ENCODE measurements around the gene NCAPD3. TPM values are rescaled to one million over a fixed set of nuclear protein-coding genes. Genes with fewer than 3 reads are reported as not detected.

Gene NCAPD3
- total RNA-seq, 1 experiment from 2014 or later: 57.0 TPM

- DNase-seq (ENCODE audit: low spot score): no peak
Measured at GRCh38 chr11:134158023-134158422, 65.7 kb downstream of the NCAPD3 start.

GRCh38 chr11:134157451-134157850, 66.3 kb downstream of the NCAPD3 start:
- no peak for DNase-seq (ENCODE audit: low spot score)

- DNase-seq (ENCODE audit: low spot score): no peak
Measured at GRCh38 chr11:134155946-134156865, 67.6 kb downstream of the NCAPD3 start.

GRCh38 chr11:134155456-134155855, 68.3 kb downstream of the NCAPD3 start:
- no peak for DNase-seq (ENCODE audit: low spot score)

- DNase-seq (ENCODE audit: low spot score): no peak
Measured at GRCh38 chr11:134154441-134154840, 69.3 kb downstream of the NCAPD3 start.

GRCh38 chr11:134153147-134153905, 70.4 kb downstream of the NCAPD3 start:
- DNase-seq (ENCODE audit: low spot score): no peak

- no peak for DNase-seq (ENCODE audit: low spot score)
Measured at GRCh38 chr11:134152696-134153095, 71.1 kb downstream of the NCAPD3 start.

- DNase-seq (ENCODE audit: low spot score): no peak
Measured at GRCh38 chr11:134151083-134151747, 72.6 kb downstream of the NCAPD3 start.

GRCh38 chr11:134150195-134150903, 73.4 kb downstream of the NCAPD3 start:
- DNase-seq (ENCODE audit: low spot score): no peak

- no peak for DNase-seq (ENCODE audit: low spot score)
Measured at GRCh38 chr11:134149371-134149770, 74.4 kb downstream of the NCAPD3 start.

GRCh38 chr11:134146598-134146997, 77.2 kb downstream of the NCAPD3 start:
- no peak for DNase-seq (ENCODE audit: low spot score)

GRCh38 chr11:134145715-134146114, 78.1 kb downstream of the NCAPD3 start:
- DNase-seq (ENCODE audit: low spot score): no peak

GRCh38 chr11:134144744-134145143, 79.0 kb downstream of the NCAPD3 start:
- DNase-seq (ENCODE audit: low spot score): no peak

- DNase-seq (ENCODE audit: low spot score): no peak
Measured at GRCh38 chr11:134143801-134144200, 80.0 kb downstream of the NCAPD3 start.

- no peak for DNase-seq (ENCODE audit: low spot score)
Measured at GRCh38 chr11:134142536-134142935, 81.2 kb downstream of the NCAPD3 start.

GRCh38 chr11:134140961-134141490, 82.7 kb downstream of the NCAPD3 start:
- DNase-seq (ENCODE audit: low spot score): no peak

- DNase-seq (ENCODE audit: low spot score): peak; percentile 87
Measured at GRCh38 chr11:134139873-134140331, 83.9 kb downstream of the NCAPD3 start.

GRCh38 chr11:134139303-134139872, 84.4 kb downstream of the NCAPD3 start:
- DNase-seq (ENCODE audit: low spot score): no peak

GRCh38 chr11:134138376-134138775, 85.4 kb downstream of the NCAPD3 start:
- no peak for DNase-seq (ENCODE audit: low spot score)

- no peak for DNase-seq (ENCODE audit: low spot score)
Measured at GRCh38 chr11:134134167-134134566, 89.6 kb downstream of the NCAPD3 start.

GRCh38 chr11:134132808-134133207, 91.0 kb downstream of the NCAPD3 start:
- no peak for DNase-seq (ENCODE audit: low spot score)

Measured in HT-29 (cell line).